Testis (tissue), 2 donors: ENCODE results near the gene WDR20.

Experiments
- POLR2A ChIP-seq: fragments of 450-650 bp; IDR thresholded peaks from one replicate; pipeline ENCODE4 v1.6.1; 2017; ENCODE audit warnings: antibody characterized with exemption, mild to moderate bottlenecking, moderate library complexity
- TF ChIP-seq, protein P1 (sequence below), 3 experiments: fragments of 450-650 bp in 2 of 3; fragments of 200-600 bp in 1 of 3; sonication (generic) in 1 of 3; IDR thresholded peaks; one replicate each; pipeline ENCODE4 v1.5.1; 2016 to 2019; ENCODE audit warnings: antibody characterized with exemption in 3 of 3, mild to moderate bottlenecking in 2 of 3, moderate library complexity in 1 of 3

- TF ChIP-seq, protein P1, sequence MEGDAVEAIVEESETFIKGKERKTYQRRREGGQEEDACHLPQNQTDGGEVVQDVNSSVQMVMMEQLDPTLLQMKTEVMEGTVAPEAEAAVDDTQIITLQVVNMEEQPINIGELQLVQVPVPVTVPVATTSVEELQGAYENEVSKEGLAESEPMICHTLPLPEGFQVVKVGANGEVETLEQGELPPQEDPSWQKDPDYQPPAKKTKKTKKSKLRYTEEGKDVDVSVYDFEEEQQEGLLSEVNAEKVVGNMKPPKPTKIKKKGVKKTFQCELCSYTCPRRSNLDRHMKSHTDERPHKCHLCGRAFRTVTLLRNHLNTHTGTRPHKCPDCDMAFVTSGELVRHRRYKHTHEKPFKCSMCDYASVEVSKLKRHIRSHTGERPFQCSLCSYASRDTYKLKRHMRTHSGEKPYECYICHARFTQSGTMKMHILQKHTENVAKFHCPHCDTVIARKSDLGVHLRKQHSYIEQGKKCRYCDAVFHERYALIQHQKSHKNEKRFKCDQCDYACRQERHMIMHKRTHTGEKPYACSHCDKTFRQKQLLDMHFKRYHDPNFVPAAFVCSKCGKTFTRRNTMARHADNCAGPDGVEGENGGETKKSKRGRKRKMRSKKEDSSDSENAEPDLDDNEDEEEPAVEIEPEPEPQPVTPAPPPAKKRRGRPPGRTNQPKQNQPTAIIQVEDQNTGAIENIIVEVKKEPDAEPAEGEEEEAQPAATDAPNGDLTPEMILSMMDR (IDR thresholded peaks at IDR 0.05) = no peak
- no peak for TF ChIP-seq POLR2A
These were observed 28.6 kb upstream of the WDR20 start for GRCh38 chr14:102111101-102111500.
